Ovary (tissue), 9 donors: ENCODE results near the gene ANGPTL8. TPM values are rescaled to one million over a fixed set of nuclear protein-coding genes. Genes with fewer than 3 reads are reported as not detected.

ENCODE experiments used
- DNase-seq, 5 donors: peaks; one replicate each; pipeline ENCODE4 v3.0.0-alpha.2; 2019 to 2020
- H3K27ac ChIP-seq, 2 donors: fragments of 200-600 bp; one replicate each; pipeline versions ENCODE4 v1.5.1 to v1.8.0; 2019 to 2022
- H3K27me3 ChIP-seq: fragments of 200-600 bp; one replicate; pipeline ENCODE4 v1.8.0; 2022
- H3K36me3 ChIP-seq: fragments of 200-600 bp; sonication (generic); one replicate; pipeline ENCODE4 v1.5.1; 2019
- H3K4me1 ChIP-seq: one replicate; pipeline ENCODE4 v1.8.1; 2013; ENCODE audit warnings: mild to moderate bottlenecking, moderate library complexity; ENCODE audit not compliant: insufficient read depth
- H3K4me3 ChIP-seq: fragments of 200-600 bp; sonication (generic); one replicate; pipeline ENCODE4 v1.5.1; 2017
- H3K9me3 ChIP-seq, 2 donors: fragments of 200-600 bp in 1 of 2; sonication (generic) in 1 of 2; one replicate each; pipeline versions ENCODE4 v1.5.1 to v1.8.1; 2013 to 2019; ENCODE audit warnings: mild to moderate bottlenecking in 1 of 2, moderate library complexity in 1 of 2
- EP300 ChIP-seq: sonication (generic); formaldehyde crosslinking; IDR thresholded peaks from one replicate; pipeline ENCODE4 v1.6.1; 2017; ENCODE audit warnings: antibody characterized with exemption
- POLR2A ChIP-seq: fragments of 450-650 bp; IDR thresholded peaks from one replicate; pipeline ENCODE4 v1.6.1; 2017; ENCODE audit warnings: antibody characterized with exemption, mild to moderate bottlenecking, moderate library complexity
- WGBS, 3 donors: extraction: QIAGEN DNeasy Blood & Tissue Kit in 1 of 3; methylation state at CpG; one replicate each; pipeline versions ENCODE4 v1.1.5 to v1.1.7; 2013 to 2017; 5-methylcytosine and 5-hydroxymethylcytosine counted together
- intact Hi-C, 4 donors: fragments of 100-400 bp; cut with DNase I; formaldehyde crosslinking; loops; one replicate each; pipeline versions ENCODE4 v1.11.0 to v1.15.1; 2022 to 2023
- polyA plus RNA-seq, 2 donors: library from polyadenylated mRNA; stranded (reverse); fragments of 200-250 nt in 1 of 2; fragments of 350-450 nt in 1 of 2; fragmentation: Illumina TruSeq in 1 of 2; extraction: RNeasy Lipid Tissue Mini Kit (QIAGEN cat#74804) in 1 of 2; gene quantifications; one replicate each; pipeline ENCODE4 v1.2.3, GENCODE V29; 2013 to 2014
- total RNA-seq, 7 donors: library from RNA; depleted of rRNA in 2 of 7; stranded (reverse); fragments of >200 nt in 2 of 7; fragmentation: NEBNext Ultra II Directional in 3 of 7; extraction: Animal tissue kit (Norgen Biotek cat#: 25700) in 3 of 7; gene quantifications; one replicate each; pipeline versions ENCODE4 v1.1.0 to v1.2.4, GENCODE V29; 2016 to 2023
- TF ChIP-seq, protein P1 (sequence below), 3 donors: fragments of 450-650 bp in 2 of 3; fragments of 200-600 bp in 1 of 3; IDR thresholded peaks; one replicate each; pipeline versions ENCODE4 v1.5.1 to v1.8.0; 2016 to 2022; ENCODE audit warnings: antibody characterized with exemption in 3 of 3, mild to moderate bottlenecking in 1 of 3
- donor health status: DM: no; HTN: no; CAD: no; lungs with moderate emphysema.
- donor health status: DM: no; HTN: no; CAD: no.
- donor health status: Bipolar disorder and iron deficiency.
- donor health status: DM: yes; HTN: yes; CAD: no.
- donor health status: DM: no; HTN: no; CAD: no.
- donor health status: DM: yes; HTN: yes; CAD: no.

The ANGPTL8 gene
- total and polyA plus RNA-seq, 9 donors, result 0.50 to 0.93 (median 0.68) TPM; not detected in 5

DNA sequence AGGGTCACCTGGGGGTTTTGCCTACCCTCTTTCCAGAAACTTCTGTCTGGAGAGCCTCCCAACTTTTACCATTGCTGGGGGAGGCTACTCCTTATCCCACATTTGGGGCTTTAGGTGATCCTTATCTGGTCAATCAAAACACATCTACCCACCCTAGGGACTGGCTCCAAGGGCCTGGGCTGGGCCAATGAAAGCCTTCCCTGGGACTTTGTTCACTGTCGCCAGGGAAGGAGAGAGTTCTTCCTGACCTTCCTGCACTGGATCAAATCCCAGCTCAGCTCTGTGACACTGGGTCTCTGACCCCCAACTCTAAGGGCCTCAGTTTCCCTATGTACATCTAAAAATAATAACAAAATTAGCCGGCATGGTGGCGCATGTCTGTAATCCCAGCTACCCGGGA, 11.8 kb downstream of the ANGPTL8 start:
- H3K4me1 ChIP-seq, result peaks cover 1% of the 10 kb centered on the region
- no peak for DNase-seq
- no peak overlapping the region for H3K27ac ChIP-seq
- intact Hi-C loops, result no loop called here
- WGBS, 3 donors, result 93 to 95% (median 94%) methylated on average over 4 of the region's 4 CpGs
- TF ChIP-seq, protein P1, sequence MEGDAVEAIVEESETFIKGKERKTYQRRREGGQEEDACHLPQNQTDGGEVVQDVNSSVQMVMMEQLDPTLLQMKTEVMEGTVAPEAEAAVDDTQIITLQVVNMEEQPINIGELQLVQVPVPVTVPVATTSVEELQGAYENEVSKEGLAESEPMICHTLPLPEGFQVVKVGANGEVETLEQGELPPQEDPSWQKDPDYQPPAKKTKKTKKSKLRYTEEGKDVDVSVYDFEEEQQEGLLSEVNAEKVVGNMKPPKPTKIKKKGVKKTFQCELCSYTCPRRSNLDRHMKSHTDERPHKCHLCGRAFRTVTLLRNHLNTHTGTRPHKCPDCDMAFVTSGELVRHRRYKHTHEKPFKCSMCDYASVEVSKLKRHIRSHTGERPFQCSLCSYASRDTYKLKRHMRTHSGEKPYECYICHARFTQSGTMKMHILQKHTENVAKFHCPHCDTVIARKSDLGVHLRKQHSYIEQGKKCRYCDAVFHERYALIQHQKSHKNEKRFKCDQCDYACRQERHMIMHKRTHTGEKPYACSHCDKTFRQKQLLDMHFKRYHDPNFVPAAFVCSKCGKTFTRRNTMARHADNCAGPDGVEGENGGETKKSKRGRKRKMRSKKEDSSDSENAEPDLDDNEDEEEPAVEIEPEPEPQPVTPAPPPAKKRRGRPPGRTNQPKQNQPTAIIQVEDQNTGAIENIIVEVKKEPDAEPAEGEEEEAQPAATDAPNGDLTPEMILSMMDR (IDR thresholded peaks at IDR 0.05), result no peak
- TF ChIP-seq POLR2A, result no peak
- no peak for TF ChIP-seq EP300
- H3K27me3 ChIP-seq, result no peaks in the 10 kb centered on the region
- no peaks in the 10 kb centered on the region for H3K36me3 ChIP-seq
- no peaks in the 10 kb centered on the region for H3K9me3 ChIP-seq
- H3K4me3 ChIP-seq, result no peak overlapping the region

DNA sequence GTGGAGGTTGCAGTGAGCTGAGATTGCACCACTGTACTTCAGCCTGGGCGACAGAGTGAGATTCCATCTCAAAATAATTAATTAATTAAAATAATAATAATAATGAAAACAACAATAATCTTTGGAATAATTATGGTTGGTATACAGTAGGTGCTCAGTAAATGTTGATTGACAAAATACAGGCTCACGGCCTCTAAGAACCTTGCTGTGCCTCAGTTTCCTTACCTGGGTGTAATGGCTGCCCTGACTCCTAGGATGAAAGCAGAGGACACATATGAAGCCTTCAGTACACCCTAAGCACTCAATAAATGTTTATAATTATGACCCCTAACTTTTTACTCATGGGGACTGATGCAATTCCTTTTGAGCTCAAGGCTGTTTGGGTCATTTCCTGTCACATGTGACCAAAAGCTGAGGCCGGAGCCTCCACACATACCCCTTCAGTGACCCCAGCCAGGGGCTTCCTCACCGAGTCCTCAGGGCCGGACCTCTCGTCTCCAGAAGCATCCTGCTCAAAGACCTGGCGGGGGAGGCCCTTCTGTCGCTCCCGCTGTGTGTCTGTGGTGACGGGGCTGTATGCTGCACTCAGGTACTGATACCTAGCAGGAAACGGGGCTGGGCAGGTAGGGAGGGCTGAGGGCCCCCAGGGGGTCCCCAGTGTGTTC, 12.4 kb downstream of the ANGPTL8 start:
- TF ChIP-seq POLR2A (no peak), EP300 (no peak)
- TF ChIP-seq, protein P1 (IDR thresholded peaks at IDR 0.05), result no peak

DNA sequence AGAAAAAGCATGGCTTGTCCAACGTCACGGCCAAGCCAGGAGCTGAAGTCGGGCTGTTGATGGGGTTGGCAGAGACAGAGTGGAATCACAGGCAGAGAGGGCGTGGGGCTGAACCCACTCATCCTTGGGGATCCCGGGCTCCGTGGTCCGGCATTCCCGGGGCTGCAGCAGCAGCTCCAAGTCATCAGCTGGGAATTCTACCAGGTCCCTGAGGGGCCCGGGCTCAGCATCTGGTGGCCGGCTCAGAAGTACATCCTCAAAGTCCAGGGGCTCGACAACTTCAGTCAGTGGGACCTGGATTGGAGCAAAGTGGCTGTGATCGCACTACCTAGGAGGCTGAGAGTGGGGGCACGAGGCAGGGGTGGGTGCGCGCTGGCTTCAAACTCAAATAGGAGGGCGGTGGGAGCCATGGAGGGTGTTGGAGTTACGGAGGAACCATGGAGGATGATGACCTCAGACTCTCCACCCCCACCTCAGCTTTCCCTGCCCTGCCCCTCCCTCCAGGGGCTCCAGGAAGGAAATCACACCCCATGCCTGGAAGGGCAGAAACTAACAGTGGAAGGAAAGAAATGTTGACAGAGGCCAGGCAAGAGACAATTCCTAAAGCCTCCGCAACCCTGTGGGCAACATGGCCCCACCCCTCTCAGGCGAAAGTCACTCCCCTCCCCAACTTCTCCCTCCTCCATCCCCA, 13.4 kb downstream of the ANGPTL8 start:
- Histone ChIP-seq H3K9me3 (no peaks in the 10 kb centered on the region), H3K27me3 (no peaks in the 10 kb centered on the region), H3K36me3 (no peaks in the 10 kb centered on the region), H3K27ac (no peak overlapping the region), H3K4me3 (no peak overlapping the region), H3K4me1 (peaks cover 3% of the 10 kb centered on the region)
- intact Hi-C loops, result no loop called here
- no peak for TF ChIP-seq EP300
- TF ChIP-seq, protein P1 (IDR thresholded peaks at IDR 0.05), result no peak
- TF ChIP-seq POLR2A, result no peak
- DNase-seq, result no peak
- 88 to 89% (median 88%) methylated on average over 19 of the region's 19 CpGs for WGBS, 3 donors

More for the DNA sequence above, 12.4 kb downstream of the ANGPTL8 start:
- Histone ChIP-seq H3K9me3 (no peaks in the 10 kb centered on the region), H3K27ac (no peak overlapping the region), H3K4me3 (no peak overlapping the region), H3K27me3 (no peaks in the 10 kb centered on the region), H3K4me1 (peaks cover 3% of the 10 kb centered on the region), H3K36me3 (no peaks in the 10 kb centered on the region)
- DNase-seq, result no peak
- intact Hi-C loops, result no loop called here
- 86 to 90% (median 87%) methylated on average over 11 of the region's 11 CpGs for WGBS, 3 donors

DNA sequence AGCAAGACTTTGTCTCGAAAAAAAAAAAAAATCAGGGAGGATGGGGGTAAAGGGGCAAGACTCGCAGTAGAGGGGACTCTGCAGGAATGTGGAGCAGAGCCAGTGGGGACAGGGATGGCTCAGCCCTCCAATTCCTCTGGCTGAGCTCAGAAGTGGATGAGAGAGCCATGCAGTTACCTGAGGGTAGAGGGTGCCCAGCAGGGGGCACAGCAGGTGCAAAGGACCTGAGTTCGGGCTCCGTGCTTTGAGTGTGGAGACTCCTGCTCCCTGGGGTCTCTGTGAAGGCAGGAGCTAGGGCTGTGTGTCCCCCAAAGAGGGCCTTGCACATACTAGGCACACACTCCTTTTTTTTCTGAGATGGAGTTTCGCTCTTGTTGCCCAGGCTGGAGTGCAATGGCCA, 15.2 kb downstream of the ANGPTL8 start:
- Histone ChIP-seq H3K4me3 (no peak overlapping the region), H3K27ac (no peak overlapping the region), H3K4me1 (peaks cover 3% of the 10 kb centered on the region), H3K36me3 (no peaks in the 10 kb centered on the region), H3K9me3 (no peaks in the 10 kb centered on the region), H3K27me3 (no peaks in the 10 kb centered on the region)
- no peak for DNase-seq
- intact Hi-C loops, result no loop called here
- WGBS, 3 donors, result 89 to 92% (median 91%) methylated on average over 5 of the region's 5 CpGs
- TF ChIP-seq, protein P1 (IDR thresholded peaks at IDR 0.05), result no peak
- TF ChIP-seq POLR2A (no peak), EP300 (no peak)
